HG03520 (cell line): Measurements from ENCODE around the gene ASB16.

Experiments used
- ATAC-seq: cut with Tn5 transposase; IDR thresholded peaks from one replicate; pipeline ENCODE4 v1.9.1; 2021; ENCODE audit warnings: mild to moderate bottlenecking, moderate library complexity; ENCODE audit not compliant: unreplicated experiment

The ASB16 gene

GRCh38 chr17:44188576-44189403, 18.3 kb downstream of the ASB16 start:
- no peak for ATAC-seq

- no peak for ATAC-seq
Observed at GRCh38 chr17:44190481-44190880, 20.0 kb downstream of the ASB16 start.

GRCh38 chr17:44191369-44191768, 20.9 kb downstream of the ASB16 start:
- ATAC-seq = no peak

GRCh38 chr17:44191941-44192496, 21.5 kb downstream of the ASB16 start:
- no peak for ATAC-seq

GRCh38 chr17:44192750-44193149, 22.2 kb downstream of the ASB16 start:
- no peak for ATAC-seq

GRCh38 chr17:44193326-44194084, 23.0 kb downstream of the ASB16 start:
- ATAC-seq = no peak

GRCh38 chr17:44197107-44197506, 26.6 kb downstream of the ASB16 start:
- ATAC-seq = no peak

- no peak for ATAC-seq
Observed at GRCh38 chr17:44197980-44198720, 27.6 kb downstream of the ASB16 start.

- ATAC-seq = peak; percentile 24
Observed at GRCh38 chr17:44198721-44199552, 28.4 kb downstream of the ASB16 start.

GRCh38 chr17:44199553-44200477, 29.3 kb downstream of the ASB16 start, which contains the start of gene ATXN7L3:
Gene ATXN7L3, minus strand, starts transcription at chr17:44199884. Its CDS starts 1,814 bp downstream, at chr17:44198070.
- peak; percentile 48 for ATAC-seq

- peak; percentile 3 for ATAC-seq
Observed at GRCh38 chr17:44200478-44201155, 30.1 kb downstream of the ASB16 start.

GRCh38 chr17:44202756-44203155, 32.3 kb downstream of the ASB16 start:
- no peak for ATAC-seq

GRCh38 chr17:44203731-44204440, 33.4 kb downstream of the ASB16 start:
- ATAC-seq = no peak

- ATAC-seq = no peak
Observed at GRCh38 chr17:44204441-44204882, 34.0 kb downstream of the ASB16 start.

GRCh38 chr17:44205962-44206824, 35.7 kb downstream of the ASB16 start:
- ATAC-seq = no peak

- ATAC-seq = no peak
Observed at GRCh38 chr17:44206825-44207155, 36.3 kb downstream of the ASB16 start.

GRCh38 chr17:44207319-44207718, 36.8 kb downstream of the ASB16 start:
- no peak for ATAC-seq
